ENCODE measurements around the gene NMBR. TPM values are rescaled to one million over a fixed set of nuclear protein-coding genes. Genes with fewer than 3 reads are reported as not detected.
"Not testable (repeated sequence)": the region's sequence is repeated elsewhere in the genome, so short reads cannot be mapped to it uniquely, and the experiment has no call there.

NMBR gene
- total RNA-seq, 1 donor, result not detected

DNA sequence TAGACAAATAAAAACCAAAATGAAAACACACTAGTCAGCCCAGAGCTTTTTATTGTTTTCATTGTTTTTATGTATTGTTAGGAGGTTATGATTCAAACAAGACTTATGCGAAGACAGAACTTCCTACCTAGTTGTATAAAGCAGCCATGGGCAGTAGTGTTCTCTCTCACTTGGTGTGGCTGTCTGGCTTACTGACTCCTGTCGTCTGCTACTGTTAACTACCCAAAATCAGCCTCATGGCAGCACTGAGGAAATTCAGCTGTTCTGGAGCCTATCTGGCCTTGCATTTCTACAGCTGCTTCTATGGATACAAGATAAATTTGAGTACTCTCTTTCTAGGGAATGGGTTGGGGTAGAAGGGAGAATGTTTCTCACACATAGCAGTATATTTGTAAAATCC, 20.6 kb upstream of the NMBR start:
- no peak for DNase-seq (ENCODE audit: insufficient read length, low spot score, missing footprints)
- Histone ChIP-seq H3K27ac (ENCODE audit: low read depth, low read length) (peak overlapping the region; percentile 3), H3K79me2 (ENCODE audit: insufficient read depth, low read length) (peaks cover 46% of the 10 kb centered on the region), H4K20me1 (ENCODE audit: insufficient read depth, low read length) (peaks cover 2% of the 10 kb centered on the region), H3K9me3 (ENCODE audit: low read depth, low read length) (no peaks in the 10 kb centered on the region), H3K27me3 (ENCODE audit: insufficient read depth, low read length) (no peaks in the 10 kb centered on the region), H3K4me3 (ENCODE audit: insufficient read depth, low read length) (no peak overlapping the region), H3K4me1 (ENCODE audit: insufficient read depth, low read length) (no peaks in the 10 kb centered on the region), H3K36me3 (ENCODE audit: insufficient read depth, low read length) (peaks cover 30% of the 10 kb centered on the region), H3K4me2 (ENCODE audit: insufficient read depth, low read length) (no peak overlapping the region), H2AFZ (ENCODE audit: low read length) (no peak overlapping the region)
- no peak for TF ChIP-seq CTCF (IDR thresholded peaks at IDR 0.05; ENCODE audit: extremely low read depth, low read depth, low read length)

DNA sequence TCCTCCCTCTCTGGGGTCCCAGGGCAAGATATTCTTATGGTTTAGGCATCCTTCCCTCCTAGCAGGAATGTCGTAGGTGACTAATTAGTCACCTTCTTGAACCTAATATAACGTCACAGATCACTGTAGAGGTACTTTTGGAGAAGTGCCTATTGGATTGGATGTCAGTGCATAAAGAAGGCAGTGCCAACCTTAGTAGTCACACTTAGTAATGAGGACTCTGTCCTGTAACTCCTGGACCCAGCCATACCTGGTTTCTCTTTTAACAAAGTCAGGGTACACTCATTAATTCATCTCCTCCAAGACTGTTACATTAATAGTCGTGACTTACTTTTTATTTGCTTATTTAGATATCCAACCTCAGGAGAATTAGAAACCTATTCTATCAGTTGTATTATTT, 20.1 kb upstream of the NMBR start:
- Histone ChIP-seq H3K4me2 (ENCODE audit: insufficient read depth, low read length) (no peak overlapping the region), H2AFZ (ENCODE audit: low read length) (no peak overlapping the region), H3K4me3 (ENCODE audit: insufficient read depth, low read length) (no peak overlapping the region), H3K36me3 (ENCODE audit: insufficient read depth, low read length) (peaks cover 27% of the 10 kb centered on the region), H3K27me3 (ENCODE audit: insufficient read depth, low read length) (no peaks in the 10 kb centered on the region), H3K79me2 (ENCODE audit: insufficient read depth, low read length) (peaks cover 50% of the 10 kb centered on the region), H3K9me3 (ENCODE audit: low read depth, low read length) (no peaks in the 10 kb centered on the region), H3K4me1 (ENCODE audit: insufficient read depth, low read length) (no peaks in the 10 kb centered on the region), H4K20me1 (ENCODE audit: insufficient read depth, low read length) (peaks cover 2% of the 10 kb centered on the region), H3K27ac (ENCODE audit: low read depth, low read length) (peak overlapping the region; percentile 3)
- peak; percentile 31 for DNase-seq (ENCODE audit: insufficient read length, low spot score, missing footprints)
- TF ChIP-seq CTCF (IDR thresholded peaks at IDR 0.05; ENCODE audit: extremely low read depth, low read depth, low read length), result no peak

DNA sequence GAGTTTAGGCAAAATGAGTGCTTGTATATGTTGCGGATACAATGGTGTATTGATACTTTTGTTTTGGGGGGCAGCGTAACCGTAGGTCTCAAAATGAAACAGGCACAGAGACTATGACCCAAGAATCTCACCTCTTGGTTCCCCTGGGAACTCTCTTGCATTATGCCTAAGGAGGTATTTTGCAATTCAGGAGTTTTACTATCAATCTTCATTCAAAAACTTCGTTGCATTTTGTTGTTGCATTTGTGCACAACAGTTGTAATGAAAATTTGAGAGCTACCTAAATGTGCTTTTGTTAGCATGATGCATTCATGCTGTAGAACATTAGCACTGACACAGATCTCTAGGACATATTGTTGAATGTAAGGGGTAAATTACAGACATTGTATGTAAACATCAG, 18.3 kb upstream of the NMBR start:
- H4K20me1 ChIP-seq (ENCODE audit: insufficient read depth, low read length), result peaks cover 2% of the 10 kb centered on the region
- no peaks in the 10 kb centered on the region for H3K27me3 ChIP-seq (ENCODE audit: insufficient read depth, low read length)
- H3K4me3 ChIP-seq (ENCODE audit: insufficient read depth, low read length), result no peak overlapping the region
- H3K79me2 ChIP-seq (ENCODE audit: insufficient read depth, low read length), result peaks cover 68% of the 10 kb centered on the region
- no peak for TF ChIP-seq CTCF (IDR thresholded peaks at IDR 0.05; ENCODE audit: extremely low read depth, low read depth, low read length)
- no peaks in the 10 kb centered on the region for H3K4me1 ChIP-seq (ENCODE audit: insufficient read depth, low read length)
- no peaks in the 10 kb centered on the region for H3K9me3 ChIP-seq (ENCODE audit: low read depth, low read length)
- H3K4me2 ChIP-seq (ENCODE audit: insufficient read depth, low read length), result no peak overlapping the region
- H2AFZ ChIP-seq (ENCODE audit: low read length), result no peak overlapping the region
- no peak for DNase-seq (ENCODE audit: insufficient read length, low spot score, missing footprints)
- peaks cover 21% of the 10 kb centered on the region for H3K36me3 ChIP-seq (ENCODE audit: insufficient read depth, low read length)
- no peak overlapping the region for H3K27ac ChIP-seq (ENCODE audit: low read depth, low read length)

GRCh38 chr6:142162780-142163179, 15.9 kb upstream of the NMBR start:
- no peak overlapping the region for H3K27ac ChIP-seq (ENCODE audit: low read depth, low read length)
- peaks cover 2% of the 10 kb centered on the region for H4K20me1 ChIP-seq (ENCODE audit: insufficient read depth, low read length)
- no peak overlapping the region for H3K4me2 ChIP-seq (ENCODE audit: insufficient read depth, low read length)
- H2AFZ ChIP-seq (ENCODE audit: low read length), result no peak overlapping the region
- peaks cover 13% of the 10 kb centered on the region for H3K36me3 ChIP-seq (ENCODE audit: insufficient read depth, low read length)
- no peak for DNase-seq (ENCODE audit: insufficient read length, low spot score, missing footprints)
- no peak for TF ChIP-seq CTCF (IDR thresholded peaks at IDR 0.05; ENCODE audit: extremely low read depth, low read depth, low read length)
- H3K4me3 ChIP-seq (ENCODE audit: insufficient read depth, low read length), result no peak overlapping the region
- H3K9me3 ChIP-seq (ENCODE audit: low read depth, low read length), result no peaks in the 10 kb centered on the region
- no peaks in the 10 kb centered on the region for H3K4me1 ChIP-seq (ENCODE audit: insufficient read depth, low read length)
- H3K79me2 ChIP-seq (ENCODE audit: insufficient read depth, low read length), result peaks cover 90% of the 10 kb centered on the region
- no peaks in the 10 kb centered on the region for H3K27me3 ChIP-seq (ENCODE audit: insufficient read depth, low read length)

DNA sequence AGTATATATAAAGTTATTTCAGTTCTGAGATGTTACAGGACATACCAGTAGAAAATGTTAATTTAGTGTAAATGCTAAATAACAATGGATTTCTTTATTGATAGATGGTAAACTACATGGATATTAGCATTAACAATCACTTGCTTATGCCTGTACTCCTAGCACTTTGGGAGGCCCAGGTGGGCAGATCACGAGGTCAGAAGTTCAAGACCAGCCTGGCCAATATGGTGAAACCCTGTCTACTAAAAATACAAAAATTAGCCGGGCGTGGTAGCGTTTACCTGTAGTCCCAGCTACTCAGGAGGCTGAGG, 9.8 kb upstream of the NMBR start:
- not testable (repeated sequence) for H3K4me3 ChIP-seq (ENCODE audit: insufficient read depth, low read length); DNase-seq (ENCODE audit: insufficient read length, low spot score, missing footprints); H3K36me3 ChIP-seq (ENCODE audit: insufficient read depth, low read length); H3K27me3 ChIP-seq (ENCODE audit: insufficient read depth, low read length); H4K20me1 ChIP-seq (ENCODE audit: insufficient read depth, low read length); H3K9me3 ChIP-seq (ENCODE audit: low read depth, low read length); H2AFZ ChIP-seq (ENCODE audit: low read length); H3K4me2 ChIP-seq (ENCODE audit: insufficient read depth, low read length); H3K27ac ChIP-seq (ENCODE audit: low read depth, low read length)
- Histone ChIP-seq H3K79me2 (ENCODE audit: insufficient read depth, low read length) (peaks cover 87% of the 10 kb centered on the region), H3K4me1 (ENCODE audit: insufficient read depth, low read length) (peaks cover 30% of the 10 kb centered on the region)

All from osteoblast (primary cell).